ENCODE measurements around the gene ZSCAN23.

DNA sequence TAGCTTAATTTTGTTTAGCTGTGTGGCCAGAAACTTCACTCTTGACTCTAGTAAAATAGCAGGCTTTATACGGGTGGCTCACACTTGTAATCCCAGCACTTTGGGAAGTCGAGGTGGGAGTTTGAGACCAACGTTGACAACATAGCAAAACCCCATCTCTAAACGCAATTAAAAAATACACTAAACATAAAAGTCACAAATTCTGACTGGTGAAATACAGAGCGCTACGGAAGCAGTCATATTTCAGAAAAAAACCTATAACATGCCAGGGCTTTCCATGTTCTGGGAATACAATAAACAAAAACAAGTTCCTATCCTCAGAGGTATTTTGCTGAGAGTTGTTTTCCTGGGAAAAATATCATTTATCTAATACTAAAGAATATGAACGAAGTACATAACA is 24.8 kb upstream of the ZSCAN23 start:
- TF ChIP-seq, protein P1, sequence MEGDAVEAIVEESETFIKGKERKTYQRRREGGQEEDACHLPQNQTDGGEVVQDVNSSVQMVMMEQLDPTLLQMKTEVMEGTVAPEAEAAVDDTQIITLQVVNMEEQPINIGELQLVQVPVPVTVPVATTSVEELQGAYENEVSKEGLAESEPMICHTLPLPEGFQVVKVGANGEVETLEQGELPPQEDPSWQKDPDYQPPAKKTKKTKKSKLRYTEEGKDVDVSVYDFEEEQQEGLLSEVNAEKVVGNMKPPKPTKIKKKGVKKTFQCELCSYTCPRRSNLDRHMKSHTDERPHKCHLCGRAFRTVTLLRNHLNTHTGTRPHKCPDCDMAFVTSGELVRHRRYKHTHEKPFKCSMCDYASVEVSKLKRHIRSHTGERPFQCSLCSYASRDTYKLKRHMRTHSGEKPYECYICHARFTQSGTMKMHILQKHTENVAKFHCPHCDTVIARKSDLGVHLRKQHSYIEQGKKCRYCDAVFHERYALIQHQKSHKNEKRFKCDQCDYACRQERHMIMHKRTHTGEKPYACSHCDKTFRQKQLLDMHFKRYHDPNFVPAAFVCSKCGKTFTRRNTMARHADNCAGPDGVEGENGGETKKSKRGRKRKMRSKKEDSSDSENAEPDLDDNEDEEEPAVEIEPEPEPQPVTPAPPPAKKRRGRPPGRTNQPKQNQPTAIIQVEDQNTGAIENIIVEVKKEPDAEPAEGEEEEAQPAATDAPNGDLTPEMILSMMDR (IDR thresholded peaks at IDR 0.05): no peak
- no peak for TF ChIP-seq POLR2A (IDR thresholded peaks at IDR 0.05; ENCODE audit: low read depth)
- no peak for TF ChIP-seq EP300 (IDR thresholded peaks at IDR 0.05)
